WTC11 (cell line): Measurements from ENCODE around the gene BLNK.
"Not testable (repeated sequence)": the region's sequence is repeated elsewhere in the genome, so short reads cannot be mapped to it uniquely, and the experiment has no call there.

Experiments used
- ATF2 ChIP-seq: sonication (generic); formaldehyde crosslinking; IDR thresholded peaks from 2 replicates; pipeline ENCODE4 v1.8.1; 2022; ENCODE audit warnings: low read depth, missing genetic modification reagents, borderline replicate concordance
- ATF3 ChIP-seq: sonication (generic); formaldehyde crosslinking; conservative IDR thresholded peaks from 2 replicates; pipeline ENCODE4 v1.8.1; 2022; ENCODE audit warnings: mild to moderate bottlenecking, missing genetic modification reagents
- CTCF ChIP-seq: fragments of 200-600 bp; IDR thresholded peaks from 2 replicates; pipeline ENCODE4 v1.8.0; 2022; ENCODE audit warnings: antibody characterized with exemption
- ELF4 ChIP-seq: sonication (generic); formaldehyde crosslinking; IDR thresholded peaks from 2 replicates; pipeline ENCODE4 v1.8.1; 2022; ENCODE audit warnings: low read depth, mild to moderate bottlenecking, moderate library complexity, missing genetic modification reagents
- ESRRA ChIP-seq: sonication (generic); formaldehyde crosslinking; IDR thresholded peaks from 2 replicates; pipeline ENCODE4 v1.8.1; 2022; ENCODE audit warnings: mild to moderate bottlenecking, missing genetic modification reagents, borderline replicate concordance
- FOXJ3 ChIP-seq: sonication (generic); formaldehyde crosslinking; IDR thresholded peaks from 2 replicates; pipeline ENCODE4 v1.9.0; 2021; ENCODE audit warnings: missing genetic modification reagents, mild to moderate bottlenecking, borderline replicate concordance
- JUN ChIP-seq: sonication (generic); formaldehyde crosslinking; IDR thresholded peaks from 2 replicates; pipeline ENCODE4 v1.8.0; 2023; ENCODE audit warnings: mild to moderate bottlenecking, missing genetic modification reagents
- NR3C1 ChIP-seq: sonication (generic); formaldehyde crosslinking; conservative IDR thresholded peaks from 2 replicates; pipeline ENCODE4 v1.8.1; 2023; ENCODE audit warnings: low read depth, mild to moderate bottlenecking, missing genetic modification reagents
- SMAD3 ChIP-seq: sonication (generic); formaldehyde crosslinking; IDR thresholded peaks from 2 replicates; pipeline ENCODE4 v1.8.0; 2022; ENCODE audit warnings: missing genetic modification reagents, mild to moderate bottlenecking, borderline replicate concordance
- ZNF263 ChIP-seq: sonication (generic); formaldehyde crosslinking; IDR thresholded peaks from 2 replicates; pipeline ENCODE4 v1.8.1; 2022; ENCODE audit warnings: low read depth, mild to moderate bottlenecking, moderate library complexity, missing genetic modification reagents
- TF ChIP-seq, protein P1 (sequence below): sonication (generic); formaldehyde crosslinking; IDR thresholded peaks from 2 replicates; pipeline ENCODE4 v1.8.1; 2022; ENCODE audit warnings: missing genetic modification reagents, borderline replicate concordance
- TF ChIP-seq, protein P2 (sequence below): fragments of 250-450 bp; sonication (Bioruptor Pico); IDR thresholded peaks from 2 replicates; pipeline ENCODE4 v1.8.0; 2021; ENCODE audit warnings: mild to moderate bottlenecking

DNA sequence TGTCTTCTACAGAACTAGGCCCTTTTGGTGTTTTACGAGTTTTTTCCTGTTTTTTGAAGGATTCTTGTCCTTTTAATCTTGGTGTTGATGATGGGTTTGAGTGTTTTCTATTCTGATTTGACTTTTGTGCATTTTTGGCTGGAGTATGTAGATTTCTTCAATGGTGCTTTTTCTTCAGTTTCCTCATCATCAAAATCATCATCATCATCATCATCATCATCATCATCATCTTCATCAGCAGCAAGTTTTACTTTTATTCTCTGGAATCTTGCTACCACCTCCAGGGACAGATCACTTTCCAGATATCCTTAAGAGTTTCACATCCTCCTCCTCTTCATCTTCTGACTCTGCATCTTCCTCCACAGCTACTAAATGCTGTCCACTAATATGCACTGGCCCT is 81.9 kb downstream of the BLNK start:
- not testable (repeated sequence) for TF ChIP-seq CTCF; FOXJ3 (CRISPR knock-in tag); ESRRA (CRISPR knock-in tag); ATF3; NR3C1 (CRISPR knock-in tag); ELF4; JUN (CRISPR knock-in tag); SMAD3; ZNF263 (CRISPR knock-in tag); ATF2 (CRISPR knock-in tag)
- TF ChIP-seq, protein P1, sequence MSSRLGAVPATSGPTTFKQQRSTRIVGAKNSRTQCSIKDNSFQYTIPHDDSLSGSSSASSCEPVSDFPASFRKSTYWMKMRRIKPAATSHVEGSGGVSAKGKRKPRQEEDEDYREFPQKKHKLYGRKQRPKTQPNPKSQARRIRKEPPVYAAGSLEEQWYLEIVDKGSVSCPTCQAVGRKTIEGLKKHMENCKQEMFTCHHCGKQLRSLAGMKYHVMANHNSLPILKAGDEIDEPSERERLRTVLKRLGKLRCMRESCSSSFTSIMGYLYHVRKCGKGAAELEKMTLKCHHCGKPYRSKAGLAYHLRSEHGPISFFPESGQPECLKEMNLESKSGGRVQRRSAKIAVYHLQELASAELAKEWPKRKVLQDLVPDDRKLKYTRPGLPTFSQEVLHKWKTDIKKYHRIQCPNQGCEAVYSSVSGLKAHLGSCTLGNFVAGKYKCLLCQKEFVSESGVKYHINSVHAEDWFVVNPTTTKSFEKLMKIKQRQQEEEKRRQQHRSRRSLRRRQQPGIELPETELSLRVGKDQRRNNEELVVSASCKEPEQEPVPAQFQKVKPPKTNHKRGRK (CRISPR knock-in tag): not testable (repeated sequence)
- TF ChIP-seq, protein P2, sequence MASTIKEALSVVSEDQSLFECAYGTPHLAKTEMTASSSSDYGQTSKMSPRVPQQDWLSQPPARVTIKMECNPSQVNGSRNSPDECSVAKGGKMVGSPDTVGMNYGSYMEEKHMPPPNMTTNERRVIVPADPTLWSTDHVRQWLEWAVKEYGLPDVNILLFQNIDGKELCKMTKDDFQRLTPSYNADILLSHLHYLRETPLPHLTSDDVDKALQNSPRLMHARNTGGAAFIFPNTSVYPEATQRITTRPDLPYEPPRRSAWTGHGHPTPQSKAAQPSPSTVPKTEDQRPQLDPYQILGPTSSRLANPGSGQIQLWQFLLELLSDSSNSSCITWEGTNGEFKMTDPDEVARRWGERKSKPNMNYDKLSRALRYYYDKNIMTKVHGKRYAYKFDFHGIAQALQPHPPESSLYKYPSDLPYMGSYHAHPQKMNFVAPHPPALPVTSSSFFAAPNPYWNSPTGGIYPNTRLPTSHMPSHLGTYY (CRISPR knock-in tag): not testable (repeated sequence)
